Measurements from ENCODE around the gene EFCAB5.
A peak's percentile ranks its signal among the peaks of the same experiment; 100 is the strongest.
"Not testable (repeated sequence)": the region's sequence is repeated elsewhere in the genome, so short reads cannot be mapped to it uniquely, and the experiment has no call there.

Gene EFCAB5

DNA sequence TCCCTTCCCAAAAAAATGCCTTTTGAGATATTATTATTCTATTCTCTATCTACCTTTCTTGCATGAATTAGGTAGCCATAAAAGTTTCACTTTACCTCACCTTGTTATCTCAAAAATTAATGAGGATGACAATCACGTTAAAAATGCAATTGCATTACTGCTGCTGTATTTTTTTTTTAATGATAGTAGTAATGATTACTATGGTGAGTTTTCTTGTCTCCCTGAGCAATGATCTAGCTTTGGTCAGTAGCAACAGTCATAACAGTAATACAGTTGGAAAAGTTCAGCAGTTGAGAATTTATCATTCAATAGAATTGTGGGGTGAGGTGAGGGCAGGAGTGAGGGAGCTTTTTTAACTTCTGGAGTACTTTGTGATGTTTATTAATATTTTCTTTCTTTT is at the start of gene EFCAB5:
Gene EFCAB5 (plus strand): TSS at position 301 of the 400 bp plus-strand sequence. CDS start 163 bp downstream, outside the sequence.
- no peak for DNase-seq

DNA sequence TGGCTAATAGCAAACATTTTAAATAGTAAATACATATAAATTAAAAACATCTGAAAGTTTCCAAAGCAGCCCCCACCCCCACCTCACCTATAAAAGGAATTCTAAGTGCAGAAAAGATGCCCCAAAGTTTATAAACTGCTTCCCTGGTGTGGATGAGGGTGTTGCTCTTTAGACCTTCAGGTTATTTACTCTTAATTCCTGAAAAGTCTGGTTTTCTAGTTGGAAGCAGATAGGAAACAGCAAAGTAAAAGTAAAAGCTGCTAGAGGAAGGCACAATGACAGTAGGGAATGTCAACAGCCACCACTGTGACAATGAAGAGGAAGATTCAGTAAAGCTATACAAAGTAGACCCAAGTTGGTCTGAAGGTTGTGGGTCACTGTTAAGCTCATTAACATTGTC is 49.2 kb upstream of the EFCAB5 start:
- no peak for DNase-seq

DNA sequence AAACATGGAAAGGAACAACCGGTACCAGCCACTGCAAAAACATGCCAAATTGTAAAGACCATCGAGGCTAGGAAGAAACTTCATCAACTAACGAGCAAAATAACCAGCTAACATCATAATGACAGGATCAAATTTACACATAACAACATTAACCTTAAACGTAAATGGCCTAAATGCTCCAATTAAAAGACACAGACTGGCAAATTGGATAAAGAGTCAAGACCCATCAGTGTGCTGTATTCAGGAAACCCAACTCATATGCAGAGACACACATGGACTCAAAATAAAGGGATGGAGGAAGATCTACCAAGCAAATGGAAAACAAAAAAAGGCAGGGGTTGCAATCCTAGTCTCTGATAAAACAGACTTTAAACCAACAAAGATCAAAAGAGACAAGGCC is 44.3 kb upstream of the EFCAB5 start:
- not testable (repeated sequence) for DNase-seq

DNA sequence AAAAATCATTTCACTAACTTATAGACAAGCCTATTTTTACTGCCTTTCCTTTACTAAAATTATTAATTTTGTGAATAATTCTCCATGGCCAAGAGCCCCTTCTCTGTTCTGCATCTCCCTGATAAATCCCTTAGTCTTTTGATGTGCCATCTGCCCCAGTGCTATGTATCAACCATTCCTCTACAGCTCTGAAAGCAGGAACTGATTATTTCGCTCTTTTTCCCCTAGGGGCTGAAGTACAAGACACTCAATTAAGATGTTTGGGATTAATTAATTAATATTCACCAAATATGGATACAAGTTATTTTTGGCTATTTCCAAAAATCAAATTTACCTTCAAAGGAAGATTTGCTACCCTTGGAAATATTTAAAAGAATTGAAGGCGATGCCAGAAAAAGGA is 38.0 kb upstream of the EFCAB5 start:
- DNase-seq: no peak

DNA sequence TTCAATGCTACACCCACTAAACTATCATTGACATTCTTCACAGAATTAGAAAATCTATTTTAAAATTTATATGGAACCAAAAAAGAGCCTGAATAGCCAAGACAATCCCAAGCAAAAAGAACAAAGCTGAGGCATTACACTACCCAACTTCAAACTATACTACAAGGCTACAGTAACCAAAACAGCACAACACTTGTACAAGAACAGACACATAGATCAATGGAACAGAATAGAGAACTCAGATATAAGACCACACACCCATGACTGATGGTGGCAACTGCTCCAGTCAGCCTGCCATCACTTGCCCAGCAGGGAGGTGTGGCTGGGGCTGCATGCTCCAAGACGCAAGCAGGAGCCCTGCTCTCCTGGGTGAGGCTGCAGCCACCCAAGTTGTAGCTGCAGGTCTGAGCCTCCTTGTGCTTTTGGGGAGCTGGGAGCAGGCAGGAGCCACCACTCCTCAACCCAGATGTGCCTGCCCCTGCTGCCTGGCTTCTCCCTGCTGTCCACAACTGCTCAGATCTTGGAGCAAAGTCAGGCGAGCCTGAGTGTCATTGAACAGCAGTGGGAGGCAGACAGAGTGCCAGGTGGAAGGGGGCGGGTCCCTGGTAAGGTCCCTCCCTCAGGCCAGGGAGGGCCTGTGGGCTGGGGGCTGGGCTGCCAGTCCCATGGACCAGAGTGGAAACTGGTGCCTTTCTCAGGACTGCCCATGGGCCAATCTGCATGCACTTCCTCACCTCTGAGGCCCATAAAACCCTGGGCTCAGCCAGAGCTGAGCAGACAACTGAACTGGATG is 36.2 kb upstream of the EFCAB5 start:
- DNase-seq: no peak

DNA sequence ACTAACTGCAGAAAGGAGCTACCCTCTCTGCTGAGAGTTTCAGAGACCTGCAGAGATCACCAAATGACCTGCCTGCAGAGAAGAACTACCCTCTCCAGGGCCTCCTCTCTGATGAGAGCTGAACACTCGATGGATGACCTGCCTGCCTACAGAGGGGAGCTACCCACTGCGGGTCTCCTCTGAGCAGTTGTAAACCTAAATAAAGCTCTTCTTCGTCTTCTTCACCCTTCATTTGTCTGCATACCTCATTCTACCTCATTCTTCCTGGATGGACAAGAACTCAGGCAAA is 35.6 kb upstream of the EFCAB5 start:
- DNase-seq: no peak

DNA sequence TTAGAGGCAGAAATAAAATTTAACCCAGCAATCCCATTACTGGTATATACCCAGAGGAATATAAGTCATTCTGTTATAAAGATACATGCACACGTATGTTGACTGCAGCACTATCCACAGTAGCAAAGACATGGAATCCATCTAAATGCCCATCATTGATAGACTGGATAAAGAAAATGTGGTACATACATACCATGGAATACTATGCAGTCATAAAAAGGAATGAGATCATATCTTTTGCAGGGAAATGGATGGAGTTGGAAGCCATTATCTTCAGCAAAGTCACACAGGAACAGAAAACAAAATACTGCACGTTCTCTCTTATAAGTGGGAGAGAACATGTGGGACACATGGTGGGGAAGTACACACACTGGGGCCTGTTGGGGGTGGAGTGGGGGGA is 34.5 kb upstream of the EFCAB5 start:
- DNase-seq: no peak

DNA sequence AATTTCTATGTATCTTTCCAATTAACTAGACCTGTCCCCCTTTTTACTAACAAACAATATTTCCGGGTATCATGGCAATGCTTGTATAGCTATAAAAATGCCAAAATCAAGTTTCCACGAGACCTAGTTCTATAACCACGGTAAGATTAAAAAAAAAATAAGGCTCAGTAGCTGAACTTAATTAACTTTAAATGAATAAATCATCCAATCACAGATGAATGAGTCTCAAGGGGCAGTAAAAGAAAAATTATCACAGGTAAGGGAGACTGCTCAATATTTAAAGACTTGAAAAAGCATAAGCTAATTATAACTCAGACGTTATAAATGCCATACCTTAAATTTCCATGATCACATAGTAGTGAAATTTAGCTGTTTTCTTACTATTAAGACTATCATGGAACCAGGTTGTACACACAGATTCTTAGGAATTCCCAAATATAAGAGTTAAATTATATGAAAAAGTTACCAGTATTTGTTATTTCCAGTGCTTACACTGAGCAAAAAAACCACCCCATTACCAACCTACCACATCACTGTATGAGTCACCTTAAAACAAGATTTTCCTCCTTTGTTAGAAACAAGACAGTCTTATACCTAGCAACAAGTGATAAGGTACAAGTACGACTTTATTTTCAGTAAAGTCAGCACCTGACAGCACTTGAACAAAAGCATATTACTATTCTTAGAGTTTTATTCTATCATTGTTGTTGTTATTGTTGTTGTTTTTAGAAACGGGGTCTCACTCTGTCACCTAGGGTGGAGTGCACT is 32.0 kb upstream of the EFCAB5 start:
- no peak for DNase-seq

DNA sequence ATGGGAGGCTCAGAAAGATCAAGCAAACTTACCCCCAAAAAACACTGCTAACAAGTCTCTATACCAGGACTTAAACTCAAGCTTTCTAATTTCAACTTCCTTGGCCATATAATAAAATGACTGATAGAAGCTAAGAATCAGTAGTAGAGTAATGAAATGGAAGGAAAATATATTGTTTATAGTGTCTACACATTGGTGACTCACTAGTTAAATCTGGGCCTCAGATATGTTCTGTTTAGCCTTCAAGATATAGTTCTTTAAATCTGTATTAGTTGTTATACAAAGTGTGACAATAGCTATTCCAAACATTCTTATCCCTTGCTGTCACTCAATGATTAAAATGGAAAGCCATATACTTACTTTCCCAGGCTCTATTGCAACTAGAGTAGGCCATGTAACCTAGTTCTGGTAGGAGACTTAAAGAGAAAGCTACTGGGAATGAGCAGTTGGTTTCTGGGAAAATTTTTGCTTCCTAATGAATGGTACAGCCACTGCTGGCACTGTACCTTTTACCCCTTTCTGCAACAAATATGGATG is 29.7 kb upstream of the EFCAB5 start:
- DNase-seq: no peak

DNA sequence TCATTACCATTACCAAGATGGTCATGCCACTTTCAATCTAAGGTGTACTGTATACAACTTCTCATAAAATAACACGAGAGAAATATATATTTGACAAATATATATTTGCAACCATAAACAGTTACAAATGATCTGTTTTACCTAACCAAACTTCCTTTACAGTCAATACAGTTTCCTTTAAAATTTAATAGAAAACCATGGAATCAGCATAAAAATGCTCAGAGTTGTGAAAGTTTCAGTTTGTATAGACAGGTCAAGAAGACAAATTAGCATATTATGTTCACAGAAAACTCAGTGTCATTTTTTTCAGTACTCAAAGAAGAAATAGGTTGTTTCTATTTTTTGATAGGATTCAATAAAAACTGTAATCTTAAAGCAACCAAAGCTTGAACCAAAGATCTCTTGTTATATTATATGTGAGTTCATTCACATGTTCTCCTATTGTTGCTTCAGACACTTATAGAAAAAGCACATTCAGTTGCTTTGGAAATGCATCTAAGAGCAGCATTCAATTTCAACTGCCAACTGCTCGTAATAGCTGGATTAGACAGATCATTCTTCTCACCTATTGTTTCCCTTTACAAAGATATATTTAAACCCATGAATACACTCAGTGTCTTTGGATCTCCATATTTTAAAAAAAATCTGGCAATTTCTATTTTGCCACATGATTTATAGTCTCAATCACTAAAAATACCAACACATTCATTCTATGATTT is 26.5 kb upstream of the EFCAB5 start:
- DNase-seq: no peak

DNA sequence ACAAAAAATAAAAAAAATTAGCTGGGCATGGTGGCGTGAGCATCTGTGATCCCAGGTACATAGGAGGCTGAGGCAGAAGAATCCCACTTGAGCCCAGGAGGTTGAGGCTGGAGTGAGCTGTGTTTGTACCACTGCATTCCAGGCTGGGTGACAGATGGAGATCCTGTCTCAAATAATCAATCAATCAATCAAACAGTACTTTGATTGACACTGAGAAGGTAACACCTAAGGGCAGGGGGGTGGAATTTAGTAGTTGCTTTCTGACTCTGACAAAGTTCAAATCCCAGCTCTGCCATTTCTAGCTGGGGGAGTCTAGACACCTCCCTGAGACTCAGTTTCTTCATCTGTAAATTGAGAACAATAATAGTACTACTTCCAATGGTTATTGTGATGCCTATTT is 23.4 kb upstream of the EFCAB5 start:
- no peak for DNase-seq

DNA sequence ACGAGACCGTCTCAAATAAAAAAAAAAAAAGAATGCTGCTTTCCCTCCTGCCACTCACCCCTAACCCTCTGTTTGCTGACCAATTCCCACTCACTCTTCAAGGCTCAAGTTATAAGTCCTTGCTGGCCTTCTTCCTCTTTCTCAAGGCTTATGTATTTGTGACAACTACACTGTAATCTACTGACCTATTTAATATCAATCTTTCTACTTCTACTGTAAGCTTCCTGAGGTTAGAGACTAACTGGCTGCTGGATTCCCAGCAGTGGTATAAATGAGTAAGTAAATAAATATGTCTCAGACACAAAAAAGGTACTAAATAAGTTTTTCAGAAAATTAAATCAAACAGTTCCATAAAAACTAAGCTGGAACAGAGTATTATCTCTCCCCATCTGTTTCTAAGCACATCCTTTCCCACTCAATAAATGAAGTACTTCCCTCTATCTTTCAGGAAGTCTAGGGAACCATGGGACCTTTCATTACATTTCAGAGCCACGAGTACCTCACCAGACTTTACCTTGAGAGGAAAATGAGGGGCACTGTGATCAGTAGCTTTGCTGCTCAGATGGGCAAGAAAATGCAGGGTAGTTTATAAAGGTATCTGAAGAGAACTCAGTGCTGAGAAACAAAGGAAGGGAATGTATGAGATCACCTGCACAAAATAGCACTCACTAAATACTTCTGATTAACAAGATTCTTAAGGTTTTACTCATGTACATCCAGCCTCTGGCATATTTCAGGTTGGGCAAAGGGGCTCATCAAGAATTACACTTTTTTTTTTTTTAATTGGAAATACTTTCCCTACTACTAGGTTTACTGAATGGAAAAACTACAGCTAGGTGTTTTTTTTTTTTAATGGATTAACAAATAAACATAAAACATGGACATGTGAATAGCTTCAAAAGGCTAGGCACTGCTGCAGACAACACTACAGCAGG is 22.2 kb upstream of the EFCAB5 start:
- DNase-seq: no peak

DNA sequence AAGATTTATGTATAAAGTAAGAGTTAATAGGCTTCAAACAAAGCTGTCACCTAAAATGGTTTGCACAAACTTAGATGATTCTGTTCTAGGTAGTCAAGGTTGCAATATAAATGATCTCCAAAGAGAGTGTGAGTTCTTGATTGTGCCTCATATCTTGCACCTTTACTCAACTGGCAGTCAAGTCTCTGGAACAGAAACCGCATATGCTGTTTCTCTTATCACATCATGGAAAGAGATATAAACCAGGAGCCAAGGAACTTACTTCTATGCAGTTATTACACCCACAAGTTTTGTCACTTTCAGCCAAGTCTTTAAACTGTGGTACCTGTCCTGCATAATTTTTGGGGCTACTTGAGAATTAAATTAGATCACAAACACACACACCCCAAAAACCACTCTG is 16.6 kb upstream of the EFCAB5 start:
- no peak for DNase-seq

DNA sequence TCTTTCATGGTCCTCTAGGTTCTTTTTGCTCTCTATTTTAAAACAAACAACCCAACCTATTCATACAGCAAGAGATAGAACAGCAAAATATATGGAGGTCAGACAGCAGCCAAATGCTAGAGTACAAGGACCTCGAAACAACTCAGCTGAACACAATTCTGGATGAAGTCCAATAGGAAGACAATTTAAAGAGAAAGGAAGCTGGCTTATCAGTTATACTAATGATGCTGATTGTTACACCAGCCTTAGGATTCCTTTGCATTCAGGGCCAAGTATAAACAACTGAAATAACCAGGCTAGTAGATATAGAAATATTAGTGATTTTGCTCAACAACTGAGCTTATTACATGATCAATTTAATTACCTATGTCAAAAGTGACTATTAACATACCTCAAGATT is 13.9 kb upstream of the EFCAB5 start:
- no peak for DNase-seq

DNA sequence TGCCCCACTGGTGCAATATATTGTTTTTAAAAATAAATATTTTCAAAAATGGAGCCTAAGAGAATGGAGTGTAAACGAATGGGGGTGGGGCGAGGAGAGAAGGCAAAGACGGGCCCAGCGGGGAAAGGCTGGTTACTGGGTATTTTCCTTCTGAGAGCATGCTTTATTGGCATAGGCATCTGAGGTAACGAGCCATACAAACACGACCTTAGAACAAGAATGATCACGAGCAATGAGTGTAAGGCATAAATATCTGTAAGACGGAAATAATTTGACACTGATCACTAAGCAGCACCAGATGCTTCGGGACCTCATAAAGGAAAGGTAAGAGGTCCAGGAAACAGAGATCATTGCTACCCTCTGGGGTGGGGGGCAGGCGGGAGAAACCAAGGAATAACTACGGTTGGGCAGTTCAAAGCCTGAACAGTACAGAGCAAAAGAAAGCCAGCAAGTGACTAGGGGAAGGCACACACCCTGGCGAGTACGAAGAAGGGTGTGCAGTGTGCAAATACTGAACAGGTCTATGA is 12.4 kb upstream of the EFCAB5 start:
- peak; percentile 65 for DNase-seq

DNA sequence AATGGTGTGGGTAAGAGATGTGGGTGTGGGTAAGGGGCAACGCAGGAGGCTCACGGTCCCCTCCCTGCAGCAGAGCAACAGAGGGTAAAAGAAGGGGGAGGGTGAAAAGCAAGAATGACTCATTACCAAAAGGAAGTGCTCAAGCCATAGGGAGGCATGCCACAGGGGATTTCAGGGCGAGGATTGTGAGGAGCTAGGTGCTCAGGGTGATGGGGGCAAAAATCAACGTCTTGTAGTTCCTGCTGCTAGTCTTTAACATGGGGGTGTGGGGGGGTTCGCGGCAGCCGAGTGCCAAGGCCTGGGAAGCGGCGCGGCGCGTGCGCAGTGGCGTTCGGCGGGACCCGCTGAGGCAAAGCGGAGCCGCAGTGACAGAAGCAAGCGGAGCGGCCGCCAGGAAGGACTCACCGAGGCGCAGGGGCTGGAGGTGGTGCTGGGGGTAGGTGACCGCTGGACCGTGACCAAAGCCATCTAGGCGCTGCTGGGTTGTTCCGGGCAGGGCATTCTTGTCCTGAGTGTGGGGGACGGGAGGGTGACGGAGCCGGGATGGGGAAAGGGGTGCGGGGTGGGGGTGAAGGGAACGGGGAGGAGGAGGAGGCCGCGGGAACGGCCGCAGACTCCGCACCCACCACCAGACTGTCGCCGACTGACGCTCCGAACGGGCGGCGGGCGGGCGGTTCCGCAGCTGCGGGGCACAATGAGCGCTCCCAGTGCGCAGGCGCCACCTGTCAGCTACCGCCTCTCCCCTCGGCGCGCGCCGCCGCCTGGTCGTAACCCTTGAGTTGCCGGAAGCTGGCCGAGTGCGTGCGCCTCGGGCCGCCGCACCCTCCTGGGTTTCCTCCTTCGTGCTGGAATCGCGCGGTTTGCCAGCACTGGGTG is 11.7 kb upstream of the EFCAB5 start, which contains the start of gene SSH2:
Gene SSH2 (minus strand): TSS at position 696 of the 876 bp plus-strand sequence. CDS start 228 bp downstream, at position 468.
- DNase-seq: peak; percentile 93

DNA sequence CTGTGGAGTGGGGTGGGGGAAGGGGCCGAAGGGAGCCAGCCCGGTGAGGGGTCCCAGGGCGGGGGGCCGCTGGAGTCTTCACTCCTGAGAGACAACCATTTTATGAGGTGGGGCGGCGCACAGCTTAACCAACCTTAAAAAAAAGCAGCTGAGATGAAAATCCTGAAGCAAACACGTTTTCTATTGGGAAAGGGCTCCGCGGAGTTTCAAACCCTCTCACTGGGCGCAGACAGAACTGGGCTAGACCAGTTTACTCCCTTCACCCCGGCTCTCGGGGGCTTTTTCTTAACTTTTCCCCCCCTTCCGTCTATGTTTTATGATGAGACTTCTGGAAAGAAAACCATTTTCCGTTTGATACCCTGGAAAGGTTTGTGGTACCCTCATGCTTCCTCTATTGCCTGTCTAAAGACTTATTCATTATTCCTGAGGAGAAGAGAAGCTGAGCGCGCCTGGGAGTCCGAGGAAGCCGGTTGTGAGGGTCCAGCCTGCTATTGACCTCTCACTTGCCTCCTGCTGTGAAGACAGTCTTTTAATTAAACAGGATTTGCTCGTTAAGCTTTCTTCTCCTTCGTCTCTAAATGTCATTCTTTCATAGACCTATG is 10.9 kb upstream of the EFCAB5 start:
- DNase-seq: peak; percentile 90

DNA sequence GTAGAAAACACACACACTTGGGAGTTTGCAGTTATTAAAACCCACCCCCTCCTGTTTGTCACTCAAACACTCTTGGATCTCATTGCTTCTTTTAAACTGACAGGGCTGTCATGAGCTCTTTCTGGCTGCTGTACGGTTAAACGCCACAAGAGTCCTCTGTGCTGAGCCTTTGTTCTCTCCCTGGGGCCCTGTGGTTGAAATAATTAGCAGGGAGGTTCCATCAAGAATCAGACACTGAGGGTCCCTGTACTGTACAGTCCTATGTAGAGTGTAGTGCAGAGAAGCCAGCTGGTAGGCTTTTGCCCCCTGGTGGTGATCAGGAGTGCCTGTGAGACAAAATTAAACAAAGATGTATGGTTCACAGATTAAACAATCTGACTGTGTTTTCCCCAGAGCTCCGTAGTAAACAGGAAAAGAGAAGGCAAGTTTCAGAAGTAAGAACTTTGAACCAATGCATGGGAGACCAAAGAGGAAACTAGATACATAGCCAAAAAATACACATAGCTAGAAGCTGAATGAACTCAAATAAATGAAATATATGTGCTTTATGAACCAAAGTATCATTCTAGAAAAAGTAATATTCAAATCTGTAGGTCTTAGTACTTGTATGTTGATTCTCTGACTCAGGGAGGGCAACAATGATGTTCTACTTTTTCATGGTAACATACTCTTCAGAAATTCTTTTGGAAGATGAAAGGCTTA is 10.1 kb upstream of the EFCAB5 start:
- DNase-seq: peak; percentile 99

DNA sequence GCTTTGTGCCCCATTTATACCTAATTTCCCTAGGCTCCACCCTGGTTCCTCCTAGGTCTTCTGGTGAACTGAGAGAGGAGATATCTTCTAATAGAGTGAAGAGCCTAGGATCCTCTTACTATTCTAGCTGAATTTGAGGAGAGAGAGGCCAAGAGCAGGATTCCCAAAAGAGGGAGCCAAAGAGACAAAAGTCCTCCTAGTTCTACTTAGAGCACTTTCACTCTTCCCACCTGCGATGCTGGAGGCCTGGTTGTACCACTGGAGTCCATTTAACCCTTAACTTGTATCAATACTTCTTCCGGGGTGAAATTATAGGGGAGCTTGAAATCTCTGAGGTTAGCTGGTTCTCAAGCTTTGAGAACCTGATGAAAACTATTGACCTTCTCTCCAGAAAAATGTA is 8.1 kb upstream of the EFCAB5 start:
- DNase-seq: peak; percentile 34

DNA sequence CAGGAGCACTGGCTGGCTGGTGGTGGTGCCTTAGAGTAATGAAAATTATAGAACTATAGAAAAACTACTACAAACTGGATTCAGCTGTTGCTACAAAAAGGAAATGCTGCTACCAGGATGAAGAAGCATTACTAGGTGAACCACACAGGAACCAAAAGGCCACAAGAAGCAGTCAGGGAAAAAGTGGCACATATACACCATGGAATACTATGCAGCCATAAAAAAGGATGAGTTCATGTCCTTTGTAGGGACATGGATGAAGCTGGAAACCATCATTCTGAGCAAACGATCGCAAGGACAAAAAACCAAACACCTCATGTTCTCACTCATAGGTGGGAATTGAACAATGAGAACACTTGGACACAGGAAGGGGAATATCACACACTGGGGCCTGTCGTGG is 5.5 kb upstream of the EFCAB5 start:
- not testable (repeated sequence) for DNase-seq
